RWPE1 (cell line): Measurements from ENCODE around the gene USP2.

ENCODE experiments used
- CTCF ChIA-PET: fragments of 350-600 bp; sonication (Branson Sonifier 250); formaldehyde crosslinking; extraction: SDS; loops from one replicate; lab custom pipeline; 2021; lab: Yijun Ruan, JAX
- POLR2A ChIA-PET: fragments of 400-600 bp; formaldehyde crosslinking; extraction: SDS; loops from one replicate; lab custom pipeline; 2020; ENCODE audit warnings: antibody characterized with exemption; ENCODE audit not compliant: low non-redundant PET; lab: Yijun Ruan, JAX
- DNase-seq: peaks from one replicate; pipeline ENCODE4 v3.0.0; 2012; ENCODE audit warnings: low spot score
- H3K27ac ChIP-seq: fragments of 450-650 bp; 2 replicates; pipeline ENCODE4 v1.5.1; 2017
- TF ChIP-seq, protein P1 (sequence below): fragments of 450-650 bp; conservative IDR thresholded peaks from 2 replicates; pipeline ENCODE4 v1.5.1; 2017; ENCODE audit warnings: low read depth, mild to moderate bottlenecking

Gene USP2

DNA sequence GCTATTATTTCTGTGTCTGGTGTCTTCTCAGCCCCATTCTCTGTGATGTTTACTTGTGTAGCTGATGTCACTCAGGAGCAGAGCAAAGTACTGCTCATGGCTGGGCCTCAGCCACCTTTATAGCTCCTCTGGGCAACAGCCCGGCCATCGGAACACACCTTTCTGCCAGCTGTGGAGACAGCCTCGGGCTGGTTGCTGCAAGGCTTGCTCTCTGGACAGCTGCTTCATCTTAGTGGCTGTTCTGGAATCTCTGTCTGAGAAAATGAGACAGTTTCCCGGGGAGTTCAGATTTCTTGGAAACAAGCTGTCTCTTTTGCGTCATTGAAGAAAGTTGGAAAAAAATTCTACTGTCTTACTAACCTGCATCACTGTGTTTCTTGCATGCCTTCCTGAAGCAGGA is 21.5 kb upstream of the USP2 start:
- no peak for DNase-seq
- CTCF ChIA-PET = interaction anchor here (0.6 kb wide), 1 partner anchor 29 kb away, joined by 4 read pairs; no protein-coding TSS in a partner anchor
- TF ChIP-seq, protein P1, sequence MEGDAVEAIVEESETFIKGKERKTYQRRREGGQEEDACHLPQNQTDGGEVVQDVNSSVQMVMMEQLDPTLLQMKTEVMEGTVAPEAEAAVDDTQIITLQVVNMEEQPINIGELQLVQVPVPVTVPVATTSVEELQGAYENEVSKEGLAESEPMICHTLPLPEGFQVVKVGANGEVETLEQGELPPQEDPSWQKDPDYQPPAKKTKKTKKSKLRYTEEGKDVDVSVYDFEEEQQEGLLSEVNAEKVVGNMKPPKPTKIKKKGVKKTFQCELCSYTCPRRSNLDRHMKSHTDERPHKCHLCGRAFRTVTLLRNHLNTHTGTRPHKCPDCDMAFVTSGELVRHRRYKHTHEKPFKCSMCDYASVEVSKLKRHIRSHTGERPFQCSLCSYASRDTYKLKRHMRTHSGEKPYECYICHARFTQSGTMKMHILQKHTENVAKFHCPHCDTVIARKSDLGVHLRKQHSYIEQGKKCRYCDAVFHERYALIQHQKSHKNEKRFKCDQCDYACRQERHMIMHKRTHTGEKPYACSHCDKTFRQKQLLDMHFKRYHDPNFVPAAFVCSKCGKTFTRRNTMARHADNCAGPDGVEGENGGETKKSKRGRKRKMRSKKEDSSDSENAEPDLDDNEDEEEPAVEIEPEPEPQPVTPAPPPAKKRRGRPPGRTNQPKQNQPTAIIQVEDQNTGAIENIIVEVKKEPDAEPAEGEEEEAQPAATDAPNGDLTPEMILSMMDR = no peak
- H3K27ac ChIP-seq = no peak overlapping the region
- POLR2A ChIA-PET = no interaction called here

DNA sequence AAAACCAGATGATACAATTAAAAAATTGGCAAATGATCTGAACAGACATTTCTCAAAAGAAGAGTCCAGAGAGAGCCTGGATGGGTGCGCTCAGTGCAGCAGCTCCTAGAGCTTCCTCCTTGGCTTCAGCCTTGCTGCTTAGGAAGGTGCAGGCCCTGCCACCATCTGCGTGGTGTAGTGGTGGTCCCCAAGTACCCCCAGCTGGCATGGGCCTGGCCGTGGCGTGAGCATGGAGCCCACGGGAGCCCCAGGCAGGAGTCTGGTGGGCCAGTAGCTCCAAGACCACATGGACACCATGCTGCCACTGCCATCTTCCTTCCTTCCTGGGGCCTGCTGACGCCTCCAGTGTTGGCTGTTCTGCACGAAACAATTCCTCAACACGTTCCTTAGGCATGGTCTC is 21.0 kb upstream of the USP2 start:
- POLR2A ChIA-PET = no interaction called here
- TF ChIP-seq, protein P1 = no peak
- no peak overlapping the region for H3K27ac ChIP-seq
- CTCF ChIA-PET = no interaction called here
- no peak for DNase-seq

DNA sequence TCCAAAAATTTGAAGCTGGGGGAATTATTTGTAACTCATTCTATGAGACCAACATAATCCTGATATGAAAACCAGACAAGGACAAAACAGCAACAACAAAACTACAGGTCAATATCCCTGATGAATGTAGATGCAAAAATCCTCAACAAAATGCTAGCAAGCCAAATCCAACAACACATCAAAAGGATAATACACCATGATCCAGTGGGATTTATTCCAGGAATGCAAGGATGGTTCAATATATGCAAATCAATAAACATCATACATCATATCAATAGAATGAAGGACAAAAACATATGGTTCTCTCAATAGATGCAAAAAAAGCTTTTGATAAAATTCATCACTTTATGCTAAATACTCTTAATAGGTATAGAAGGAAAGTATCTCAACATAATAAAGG is 19.4 kb upstream of the USP2 start:
- ChIA-PET CTCF (no interaction called here), POLR2A (no interaction called here)
- DNase-seq = no peak
- H3K27ac ChIP-seq = no peak overlapping the region
- TF ChIP-seq, protein P1 = no peak

DNA sequence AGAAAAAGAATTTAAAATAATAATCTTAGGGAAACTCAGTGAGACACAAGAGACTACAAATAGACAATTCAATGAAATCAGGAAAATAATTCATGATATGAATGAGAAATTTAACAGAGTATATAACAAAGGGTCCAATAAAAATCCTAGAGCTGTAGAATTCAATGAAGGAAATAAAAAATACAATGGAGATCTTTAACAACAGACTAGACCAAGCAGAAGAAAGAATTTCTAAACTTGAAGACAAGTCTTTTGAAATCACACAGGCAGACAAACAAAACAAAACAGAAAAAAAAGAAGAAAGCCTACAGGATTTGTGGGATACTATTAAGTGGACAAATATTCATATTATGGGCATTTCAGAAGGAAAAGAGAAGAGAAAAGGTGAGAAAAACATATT is 16.2 kb upstream of the USP2 start:
- POLR2A ChIA-PET = no interaction called here
- CTCF ChIA-PET = interaction anchor here (0.7 kb wide), 1 partner anchor 37 kb away, joined by 3 read pairs; no protein-coding TSS in a partner anchor
- TF ChIP-seq, protein P1 = no peak
- no peak overlapping the region for H3K27ac ChIP-seq
- no peak for DNase-seq

DNA sequence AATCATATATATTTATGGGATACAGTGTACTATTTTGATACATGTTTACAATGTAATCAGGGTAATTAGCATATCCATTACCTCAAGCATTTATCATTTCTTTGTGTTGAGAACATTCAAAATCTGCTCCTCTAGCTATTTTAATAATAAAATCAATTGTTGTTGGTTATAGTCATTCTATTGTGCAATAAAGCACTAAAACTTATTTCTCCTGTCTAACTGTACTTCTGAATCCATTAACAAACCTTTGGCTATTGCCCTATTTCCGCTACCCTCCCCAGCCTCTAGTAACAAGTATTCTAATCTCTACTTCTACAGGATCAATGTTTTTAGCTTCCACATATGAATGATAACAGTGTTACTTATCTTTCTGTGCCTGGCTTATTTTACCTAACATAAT is 15.3 kb upstream of the USP2 start:
- no peak for DNase-seq
- H3K27ac ChIP-seq = no peak overlapping the region
- TF ChIP-seq, protein P1 = no peak
- CTCF ChIA-PET = no interaction called here
- POLR2A ChIA-PET = no interaction called here

DNA sequence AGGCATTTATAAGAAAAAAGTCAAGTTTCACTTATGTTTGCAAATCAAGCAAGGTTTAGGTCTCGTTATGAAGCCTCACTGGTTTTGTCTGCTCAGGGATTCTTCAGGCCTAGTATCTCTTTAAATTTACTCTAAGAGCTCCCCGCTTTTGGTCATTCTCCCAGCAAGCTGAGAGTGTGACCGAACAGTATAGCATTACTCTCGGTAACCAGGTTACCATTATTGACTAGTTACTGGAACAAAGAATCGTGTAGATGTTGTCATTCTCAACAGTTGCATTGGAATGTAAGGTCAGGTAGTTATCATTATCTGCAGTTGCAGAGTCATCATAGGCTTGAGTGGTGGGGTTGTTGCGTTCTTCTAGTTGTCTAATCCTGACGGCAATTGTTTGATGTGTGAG is 9.8 kb upstream of the USP2 start:
- ChIA-PET CTCF (no interaction called here), POLR2A (no interaction called here)
- no peak for DNase-seq
- H3K27ac ChIP-seq = no peak overlapping the region
- TF ChIP-seq, protein P1 = no peak
